Lower leg skin (tissue), 3 donors: ENCODE measurements around the gene SLFN12L.

Source experiments
- CTCF ChIP-seq, 3 donors: fragments of 450-650 bp; IDR thresholded peaks; one replicate each; pipeline ENCODE4 v1.5.1; 2016; ENCODE audit warnings: antibody characterized with exemption in 3 of 3, mild to moderate bottlenecking in 3 of 3, moderate library complexity in 2 of 3
- POLR2A ChIP-seq, 2 donors: fragments of 450-650 bp; IDR thresholded peaks; one replicate each; pipeline ENCODE4 v1.6.1; 2016 to 2017; ENCODE audit warnings: antibody characterized with exemption in 2 of 2, mild to moderate bottlenecking in 1 of 2, moderate library complexity in 1 of 2

- TF ChIP-seq CTCF (IDR thresholded peaks at IDR 0.05), result no peak
- TF ChIP-seq POLR2A (IDR thresholded peaks at IDR 0.05), result no peak
Measured at GRCh38 chr17:35488991-35489390, 48.5 kb downstream of the SLFN12L start.
